ENCODE results near the gene SBK2.
A peak's percentile ranks its signal among the peaks of the same experiment; 100 is the strongest.

The SBK2 gene

GRCh38 chr19:55486971-55487923 lies 49.7 kb downstream of the SBK2 start:
- DNase-seq, result peak in 5 of 56 donors; percentile 9 to 46 (median 34)

- no peak for DNase-seq
These were observed 50.6 kb downstream of the SBK2 start for GRCh38 chr19:55486043-55486970.

DNA sequence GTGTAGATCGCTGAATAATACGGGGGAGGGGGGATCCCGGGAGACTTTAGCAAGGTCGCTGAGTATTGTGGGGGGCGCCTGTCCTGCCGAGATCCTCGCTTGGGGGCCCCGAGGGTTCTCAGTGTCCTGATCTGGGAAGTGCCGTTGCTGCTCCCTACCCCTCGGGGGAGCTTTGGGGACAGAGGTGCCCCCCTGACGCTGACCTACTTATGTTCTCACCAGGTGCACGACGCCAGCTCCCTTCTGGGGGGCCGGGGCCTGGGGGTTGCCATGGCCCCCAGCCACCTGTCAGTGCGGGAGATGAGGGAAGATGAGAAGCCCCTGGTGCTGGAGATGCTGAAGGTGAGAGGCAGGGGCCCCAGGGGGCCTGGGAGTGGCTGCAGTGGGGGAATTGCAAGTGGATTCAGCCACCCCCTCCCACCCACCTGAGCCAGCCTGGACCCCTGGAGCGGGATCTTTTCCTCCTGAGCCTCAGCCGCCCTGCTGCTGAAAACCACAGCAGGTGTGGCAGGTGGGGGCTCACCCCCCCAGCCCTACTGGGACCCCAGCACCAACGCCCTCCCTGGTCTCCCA lies 51.4 kb downstream of the SBK2 start:
- DNase-seq, result no peak

DNA sequence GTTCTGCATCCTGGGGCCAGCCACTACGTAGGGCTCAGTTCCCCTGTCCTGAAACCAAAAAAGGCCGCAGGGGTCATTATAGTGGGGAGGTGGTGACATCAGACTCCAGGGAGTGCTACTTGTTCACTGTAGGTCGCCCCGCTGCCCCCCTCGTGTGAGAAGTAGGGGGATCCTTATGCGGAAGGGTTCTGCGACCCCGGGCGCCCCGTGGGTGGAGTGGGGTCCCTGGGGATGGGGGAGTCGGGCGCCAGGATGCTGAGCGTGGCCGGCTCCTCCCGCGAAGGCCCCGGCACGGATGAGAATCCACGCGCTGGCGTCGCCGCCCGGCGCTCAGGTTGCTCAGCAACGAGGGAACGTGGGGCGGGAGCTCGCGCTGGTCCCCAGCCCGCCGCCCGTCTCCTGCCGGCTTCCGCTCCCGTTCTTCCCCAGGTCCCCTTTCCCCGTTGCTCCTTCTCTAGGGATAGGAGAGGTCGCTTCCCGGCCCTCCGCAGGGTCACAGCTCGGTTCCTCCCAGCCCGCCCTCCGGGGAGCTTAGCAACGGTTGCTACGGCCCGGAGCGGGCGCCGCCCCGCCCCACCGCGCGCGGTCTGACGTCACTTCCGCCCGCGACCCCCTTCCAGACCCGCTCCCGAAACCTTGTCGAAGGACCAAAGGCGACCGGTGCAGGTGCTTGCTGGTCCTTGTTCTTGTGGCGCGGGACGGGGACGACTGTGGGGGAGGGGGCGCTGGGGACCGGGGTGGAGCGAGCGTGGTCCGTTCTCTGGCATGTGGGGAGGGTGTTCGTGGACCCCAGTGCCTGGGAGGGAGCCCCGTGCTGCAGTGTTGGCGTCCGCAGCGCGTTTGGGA lies 52.1 kb downstream of the SBK2 start, which contains the start of gene NAT14:
NAT14 (plus strand) TSS at position 596 of the 846 bp plus-strand sequence. CDS start 521 bp downstream, outside the sequence.
- DNase-seq, result peak in 36 of 56 donors; percentile 6 to 76 (median 54)

DNA sequence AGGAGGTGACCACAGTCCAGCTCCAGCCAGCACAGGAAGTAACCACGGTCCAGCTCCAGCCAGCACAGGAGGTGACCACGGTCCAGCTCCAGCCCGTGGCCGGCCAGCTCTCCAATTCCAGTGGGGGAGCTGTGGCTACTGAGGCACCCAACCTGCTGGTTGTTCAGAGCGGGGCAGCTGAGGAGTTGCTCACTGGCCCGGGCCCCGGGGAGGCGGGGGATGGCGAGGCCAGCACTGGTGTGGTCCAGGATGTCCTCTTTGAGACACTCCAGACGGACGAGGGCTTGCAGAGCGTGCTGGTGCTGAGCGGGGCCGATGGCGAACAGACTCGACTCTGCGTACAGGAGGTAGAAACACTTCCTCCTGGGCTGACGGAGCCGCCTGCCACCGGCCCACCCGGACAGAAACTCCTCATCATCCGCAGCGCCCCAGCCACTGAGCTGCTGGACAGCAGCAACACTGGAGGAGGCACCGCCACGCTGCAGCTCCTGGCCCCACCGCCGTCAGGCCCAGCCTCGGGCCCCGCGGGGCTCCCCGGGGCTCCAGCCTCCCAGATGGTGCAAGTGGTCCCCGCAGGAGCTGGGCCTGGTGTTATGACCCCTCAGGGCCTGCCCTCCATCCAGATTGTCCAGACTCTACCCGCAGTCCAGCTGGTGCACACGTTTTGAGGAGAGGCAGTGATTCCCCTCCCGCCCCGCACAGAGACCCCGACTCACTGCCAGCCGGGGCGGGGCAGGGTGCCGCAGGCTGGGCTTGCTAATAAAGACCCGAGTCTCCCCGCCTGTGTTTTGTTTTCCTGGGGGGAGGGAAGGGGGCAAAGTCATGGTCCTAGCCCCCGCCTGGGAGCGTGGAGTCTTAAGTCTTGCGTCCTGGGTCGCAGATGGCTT lies 53.0 kb downstream of the SBK2 start:
- no peak for DNase-seq

DNA sequence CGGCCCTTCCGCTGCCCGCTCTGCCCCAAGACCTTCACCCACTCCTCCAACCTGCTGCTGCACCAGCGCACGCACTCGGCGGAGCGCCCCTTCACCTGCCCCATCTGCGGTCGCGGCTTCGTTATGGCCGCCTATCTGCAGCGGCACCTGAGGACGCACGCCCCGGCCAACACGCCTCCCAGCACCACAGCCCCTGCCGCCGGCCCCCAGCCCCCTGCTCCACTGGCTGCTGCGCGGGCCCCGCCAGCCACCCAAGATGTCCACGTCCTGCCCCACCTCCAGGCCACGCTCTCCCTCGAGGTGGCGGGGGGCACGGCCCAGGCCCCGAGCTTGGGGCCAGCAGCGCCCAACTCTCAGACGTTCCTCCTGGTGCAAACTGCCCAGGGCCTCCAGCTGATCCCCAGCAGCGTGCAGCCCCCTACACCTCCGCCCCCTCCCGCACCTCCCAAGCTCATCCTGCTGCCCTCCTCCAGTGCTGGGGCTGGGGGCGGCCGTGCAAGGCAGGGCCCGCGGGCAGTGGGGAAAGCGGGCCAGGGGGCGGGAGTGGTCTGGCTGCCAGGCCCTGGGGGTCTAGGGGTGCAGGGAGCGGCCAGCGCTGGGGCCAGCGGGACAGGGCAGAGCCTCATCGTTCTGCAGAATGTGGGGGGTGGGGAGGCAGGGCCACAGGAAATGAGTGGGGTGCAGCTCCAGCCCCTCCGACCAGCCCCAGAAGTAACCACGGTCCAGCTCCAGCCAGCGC lies 53.8 kb downstream of the SBK2 start:
- DNase-seq, result no peak

DNA sequence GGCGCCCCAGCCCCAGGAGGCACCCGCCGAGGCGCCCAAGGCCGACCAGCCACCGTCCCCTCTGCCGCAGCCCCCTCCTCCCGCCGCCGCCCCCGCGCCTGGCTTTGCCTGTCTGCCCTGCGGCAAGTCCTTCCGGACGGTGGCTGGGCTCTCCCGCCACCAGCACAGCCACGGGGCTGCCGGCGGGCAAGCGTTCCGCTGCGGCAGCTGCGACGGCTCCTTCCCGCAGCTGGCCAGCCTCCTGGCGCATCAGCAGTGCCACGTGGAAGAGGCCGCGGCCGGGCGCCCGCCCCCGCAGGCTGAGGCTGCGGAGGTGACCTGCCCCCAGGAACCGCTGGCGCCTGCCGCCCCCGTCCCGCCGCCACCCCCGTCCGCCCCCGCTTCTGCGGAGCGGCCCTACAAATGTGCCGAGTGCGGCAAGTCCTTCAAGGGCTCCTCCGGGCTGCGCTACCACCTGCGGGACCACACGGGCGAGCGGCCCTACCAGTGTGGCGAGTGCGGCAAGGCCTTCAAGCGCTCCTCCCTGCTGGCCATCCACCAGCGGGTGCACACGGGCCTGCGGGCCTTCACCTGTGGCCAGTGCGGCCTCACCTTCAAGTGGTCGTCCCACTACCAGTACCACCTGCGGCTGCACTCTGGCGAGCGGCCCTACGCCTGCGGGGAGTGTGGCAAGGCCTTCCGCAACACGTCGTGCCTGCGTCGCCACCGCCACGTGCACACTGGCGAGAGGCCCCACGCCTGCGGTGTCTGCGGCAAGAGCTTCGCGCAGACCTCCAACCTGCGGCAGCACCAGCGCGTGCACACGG lies 54.6 kb downstream of the SBK2 start:
- DNase-seq, result no peak

DNA sequence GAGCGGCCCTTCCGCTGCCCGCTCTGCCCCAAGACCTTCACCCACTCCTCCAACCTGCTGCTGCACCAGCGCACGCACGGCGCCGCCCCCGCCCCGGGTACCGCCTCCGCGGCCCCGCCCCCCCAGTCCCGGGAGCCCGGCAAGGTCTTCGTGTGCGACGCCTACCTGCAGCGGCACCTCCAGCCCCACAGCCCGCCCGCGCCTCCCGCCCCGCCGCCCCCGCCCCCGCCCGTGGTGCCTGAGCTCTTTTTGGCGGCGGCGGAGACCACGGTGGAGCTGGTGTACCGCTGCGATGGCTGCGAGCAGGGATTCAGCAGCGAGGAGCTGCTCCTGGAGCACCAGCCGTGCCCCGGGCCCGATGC lies 55.2 kb downstream of the SBK2 start:
- no peak for DNase-seq

DNA sequence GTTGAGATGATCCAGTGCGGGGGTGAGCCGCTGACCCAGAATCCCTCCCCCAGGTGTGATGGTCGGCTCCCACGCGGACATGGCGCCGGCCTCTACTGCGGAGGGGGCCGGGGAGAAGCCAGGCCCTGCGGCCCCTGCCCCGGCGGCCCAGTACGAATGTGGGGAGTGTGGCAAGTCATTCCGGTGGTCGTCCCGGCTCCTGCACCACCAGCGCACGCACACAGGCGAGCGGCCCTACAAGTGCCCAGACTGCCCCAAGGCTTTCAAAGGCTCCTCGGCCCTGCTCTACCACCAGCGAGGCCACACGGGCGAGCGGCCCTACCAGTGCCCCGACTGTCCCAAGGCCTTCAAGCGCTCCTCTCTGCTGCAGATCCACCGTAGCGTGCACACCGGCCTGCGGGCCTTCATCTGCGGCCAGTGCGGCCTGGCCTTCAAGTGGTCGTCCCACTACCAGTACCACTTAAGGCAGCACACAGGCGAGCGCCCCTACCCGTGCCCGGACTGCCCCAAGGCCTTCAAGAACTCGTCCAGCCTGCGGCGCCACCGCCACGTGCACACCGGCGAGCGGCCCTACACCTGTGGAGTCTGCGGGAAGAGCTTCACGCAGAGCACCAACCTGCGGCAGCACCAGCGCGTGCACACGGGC lies 55.7 kb downstream of the SBK2 start:
- no peak for DNase-seq

DNA sequence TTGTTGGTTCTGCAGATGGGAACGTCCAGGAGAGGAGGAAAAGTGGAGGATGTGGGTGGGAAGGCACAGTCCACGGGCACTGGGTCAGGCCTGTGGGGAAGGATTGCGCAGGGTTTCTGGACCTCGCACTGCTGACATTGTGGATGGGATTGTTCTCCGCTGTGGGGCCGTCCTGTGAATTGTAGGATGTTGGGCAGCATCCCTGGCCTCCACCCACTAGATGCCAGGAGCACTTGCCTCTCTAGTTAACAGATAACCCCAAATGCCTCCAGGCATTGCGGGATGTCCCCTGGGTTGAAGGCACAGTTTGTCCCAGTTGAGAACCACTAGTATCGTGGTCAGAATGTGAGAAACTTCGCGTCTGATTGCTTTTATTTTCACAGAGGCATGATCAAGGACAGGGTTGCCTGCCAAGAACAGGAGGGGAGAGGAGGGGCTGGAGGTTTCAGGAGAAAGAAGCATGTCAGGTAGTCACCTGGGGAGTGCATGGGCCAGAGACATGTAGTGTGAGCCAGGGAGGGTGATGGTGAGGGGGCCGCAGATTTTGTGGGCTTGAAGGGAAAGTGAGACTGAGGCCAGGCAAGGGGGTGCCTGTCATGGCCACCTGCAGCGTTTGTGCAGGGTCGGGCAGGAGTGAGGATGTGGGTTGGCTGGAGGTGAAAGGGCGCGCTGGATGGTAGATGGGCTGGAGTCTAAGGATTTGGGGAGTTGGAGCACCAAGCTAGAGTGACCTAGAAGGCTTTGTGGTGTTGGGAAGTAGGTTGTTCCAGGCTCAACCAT lies 57.3 kb downstream of the SBK2 start:
- DNase-seq, result no peak

GRCh38 chr19:55479045-55479444 lies 57.9 kb downstream of the SBK2 start:
- no peak for DNase-seq
